MCF 10A (cell line): ENCODE results near the gene LGALS8. TPM values are rescaled to one million over a fixed set of nuclear protein-coding genes. Genes with fewer than 3 reads are reported as not detected.

Experiments used
- BruUV-seq: library from RNA; stranded (reverse); fragments of 400-500 nt; replicated peaks from 2 replicates; lab custom pipeline; 2021; lab: Mats Ljungman, UMichigan
- CTCF ChIA-PET: fragments of 300-600 bp; sonication (Branson Sonifier 250); formaldehyde crosslinking; extraction: SDS; loops from one replicate; lab custom pipeline; 2021; ENCODE audit warnings: antibody characterized with exemption, inconsistent platforms; lab: Yijun Ruan, JAX
- POLR2A ChIA-PET: fragments of 300-600, 350-650 bp; sonication (Branson Sonifier 250); formaldehyde crosslinking; extraction: SDS; loops from one replicate; lab custom pipeline; 2020; ENCODE audit warnings: antibody characterized with exemption, inconsistent platforms; lab: Yijun Ruan, JAX
- DNase-seq: peaks from one replicate; pipeline ENCODE4 v3.0.0-alpha.2; 2018; ENCODE audit not compliant: unreplicated experiment
- H3K27ac Mint-ChIP-seq: one replicate; pipeline ENCODE4 v1.8.0; 2022; ENCODE audit warnings: mild to moderate bottlenecking, low read depth, mixed read lengths; ENCODE audit not compliant: unreplicated experiment
- H3K27me3 Mint-ChIP-seq: one replicate; pipeline ENCODE4 v1.8.0; 2022; ENCODE audit warnings: mixed read lengths; ENCODE audit not compliant: insufficient read depth, unreplicated experiment
- H3K36me3 Mint-ChIP-seq: one replicate; pipeline ENCODE4 v1.8.0; 2022; ENCODE audit warnings: mild to moderate bottlenecking, moderate library complexity, mixed read lengths; ENCODE audit not compliant: insufficient read depth, unreplicated experiment
- H3K4me1 Mint-ChIP-seq: one replicate; pipeline ENCODE4 v1.8.0; 2022; ENCODE audit warnings: mixed read lengths; ENCODE audit not compliant: insufficient read depth, unreplicated experiment
- H3K4me3 Mint-ChIP-seq: one replicate; pipeline ENCODE4 v1.8.0; 2022; ENCODE audit warnings: mild to moderate bottlenecking, moderate library complexity, mixed read lengths; ENCODE audit not compliant: unreplicated experiment
- H3K9me3 Mint-ChIP-seq: one replicate; pipeline ENCODE4 v1.8.0; 2022; ENCODE audit warnings: mixed read lengths; ENCODE audit not compliant: unreplicated experiment
- intact Hi-C: fragments of 100-400 bp; cut with micrococcal nuclease; formaldehyde crosslinking; loops from 2 replicates; pipeline ENCODE4 v1.14.1; 2022
- total RNA-seq: library from RNA; stranded (reverse); gene quantifications from 2 replicates; pipeline ENCODE4 v1.2.3, GENCODE V29; 2022
- TF ChIP-seq, protein P1 (sequence below): fragments of 200-600 bp; IDR thresholded peaks from one replicate; pipeline ENCODE4 v1.8.0; 2022; ENCODE audit warnings: antibody characterized with exemption, mild to moderate bottlenecking; ENCODE audit not compliant: unreplicated experiment

Gene LGALS8
- total RNA-seq, 1 experiment from 2014 or later: 73.2 TPM

DNA sequence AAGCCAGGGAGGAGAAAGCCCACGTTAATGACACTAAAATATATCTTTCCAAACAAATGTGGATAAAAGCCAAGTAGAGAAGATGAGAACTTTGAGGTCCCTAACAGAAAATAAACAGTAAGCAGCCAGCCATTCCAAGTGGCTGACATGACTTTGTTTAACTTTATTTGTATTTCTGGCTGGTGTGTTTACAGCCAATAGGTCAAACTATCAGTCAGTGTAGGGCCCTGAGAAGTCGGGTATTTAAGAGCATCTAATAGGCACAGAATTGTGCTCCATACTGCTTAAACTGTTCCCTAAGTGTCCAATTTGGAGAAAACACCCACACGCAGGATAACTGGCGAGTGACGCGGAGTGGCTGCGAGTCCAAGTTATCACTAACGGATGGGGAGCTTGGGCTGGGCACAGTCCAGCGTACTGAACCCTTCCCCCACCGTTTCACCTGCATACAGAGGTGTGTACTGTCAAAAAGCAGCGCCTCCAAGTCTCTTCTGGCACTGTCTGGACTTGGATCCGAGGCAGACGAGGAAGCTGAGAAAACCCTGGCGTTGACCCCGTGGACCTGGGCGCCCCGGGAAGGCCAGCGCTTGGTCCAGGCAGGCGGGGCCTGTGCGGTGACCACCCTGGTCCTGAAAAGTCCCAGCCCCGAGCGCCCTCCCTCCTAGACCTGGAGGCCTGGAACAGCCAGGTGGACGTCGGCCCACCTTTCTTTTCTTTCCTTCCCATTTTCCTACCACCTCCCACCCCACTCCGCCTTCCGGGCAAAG, 662 bp upstream of the LGALS8 start:
- peak overlapping the region; percentile 97 for H3K27ac Mint-ChIP-seq
- intact Hi-C loops: no loop called here
- H3K4me3 Mint-ChIP-seq: peak overlapping the region; percentile 98
- peaks cover 29% of the 10 kb centered on the region for H3K36me3 Mint-ChIP-seq
- TF ChIP-seq, protein P1, sequence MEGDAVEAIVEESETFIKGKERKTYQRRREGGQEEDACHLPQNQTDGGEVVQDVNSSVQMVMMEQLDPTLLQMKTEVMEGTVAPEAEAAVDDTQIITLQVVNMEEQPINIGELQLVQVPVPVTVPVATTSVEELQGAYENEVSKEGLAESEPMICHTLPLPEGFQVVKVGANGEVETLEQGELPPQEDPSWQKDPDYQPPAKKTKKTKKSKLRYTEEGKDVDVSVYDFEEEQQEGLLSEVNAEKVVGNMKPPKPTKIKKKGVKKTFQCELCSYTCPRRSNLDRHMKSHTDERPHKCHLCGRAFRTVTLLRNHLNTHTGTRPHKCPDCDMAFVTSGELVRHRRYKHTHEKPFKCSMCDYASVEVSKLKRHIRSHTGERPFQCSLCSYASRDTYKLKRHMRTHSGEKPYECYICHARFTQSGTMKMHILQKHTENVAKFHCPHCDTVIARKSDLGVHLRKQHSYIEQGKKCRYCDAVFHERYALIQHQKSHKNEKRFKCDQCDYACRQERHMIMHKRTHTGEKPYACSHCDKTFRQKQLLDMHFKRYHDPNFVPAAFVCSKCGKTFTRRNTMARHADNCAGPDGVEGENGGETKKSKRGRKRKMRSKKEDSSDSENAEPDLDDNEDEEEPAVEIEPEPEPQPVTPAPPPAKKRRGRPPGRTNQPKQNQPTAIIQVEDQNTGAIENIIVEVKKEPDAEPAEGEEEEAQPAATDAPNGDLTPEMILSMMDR: no peak
- H3K27me3 Mint-ChIP-seq: no peaks in the 10 kb centered on the region
- TSS peak; percentile 54 for BruUV-seq
- ChIA-PET CTCF (interaction anchor here (1.0 to 3.4 kb wide), 3 partner anchors 10 to 551 kb away, joined by 3 to 16 read pairs (median 4); no protein-coding TSS in a partner anchor), POLR2A (interaction anchor here (0.7 to 5.1 kb wide), 10 partner anchors 8 to 380 kb away, joined by 3 to 99 read pairs (median 4); partner anchors contain the start of genes ERO1B, GPR137B and MTR)
- H3K9me3 Mint-ChIP-seq: no peaks in the 10 kb centered on the region
- peaks cover 9% of the 10 kb centered on the region for H3K4me1 Mint-ChIP-seq
- DNase-seq: peak; percentile 56

DNA sequence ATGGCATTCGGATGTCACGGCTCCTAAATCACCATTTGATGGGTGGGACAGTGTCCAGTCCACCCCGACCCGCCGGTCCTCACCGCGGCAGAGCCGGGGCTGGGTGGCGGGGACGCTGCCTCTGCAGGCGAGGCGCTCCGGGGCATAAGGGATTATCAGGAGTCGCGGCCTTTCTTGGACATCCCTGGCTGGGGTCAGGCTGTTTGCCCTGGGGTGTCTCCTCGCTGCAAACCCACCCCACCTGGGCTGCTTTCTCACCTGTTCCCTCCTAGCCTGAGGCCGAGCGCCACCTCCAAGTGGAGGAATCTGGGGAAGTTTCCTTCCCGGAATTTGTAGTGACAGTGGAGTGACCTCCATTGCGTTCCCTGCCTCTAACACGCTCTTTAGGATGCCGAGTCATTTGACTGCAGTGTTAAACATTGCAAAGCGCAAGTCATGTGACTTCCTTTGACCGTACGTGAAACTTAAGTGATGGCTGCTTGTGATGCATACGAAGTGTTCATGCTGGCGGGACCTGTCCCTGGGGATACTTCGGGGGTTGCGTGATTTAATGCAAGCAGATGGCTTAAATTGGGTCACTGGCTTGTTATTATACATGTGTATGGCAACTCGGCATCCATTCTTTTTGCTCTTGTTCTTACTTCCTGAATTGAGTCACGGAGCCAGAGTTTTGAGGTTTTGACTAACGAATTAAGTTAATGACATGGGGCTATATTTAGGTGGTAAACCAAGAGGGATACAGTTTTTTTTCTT, 536 bp downstream of the LGALS8 start:
- peak overlapping the region; percentile 97 for H3K27ac Mint-ChIP-seq
- H3K36me3 Mint-ChIP-seq: peaks cover 41% of the 10 kb centered on the region
- no TSS peak for BruUV-seq
- DNase-seq: peak; percentile 89
- ChIA-PET POLR2A (interaction anchor here (0.6 to 5.1 kb wide), 22 partner anchors 8 to 420 kb away, joined by 3 to 99 read pairs (median 4); partner anchors contain the start of genes ERO1B, GPR137B, HEATR1 and MTR), CTCF (interaction anchor here (0.6 to 3.4 kb wide), 8 partner anchors 9 to 420 kb away, joined by 3 to 16 read pairs (median 4); no protein-coding TSS in a partner anchor)
- H3K4me1 Mint-ChIP-seq: peaks cover 6% of the 10 kb centered on the region
- H3K27me3 Mint-ChIP-seq: no peaks in the 10 kb centered on the region
- no peaks in the 10 kb centered on the region for H3K9me3 Mint-ChIP-seq
- intact Hi-C loops: no loop called here
- TF ChIP-seq, protein P1: no peak
- peak overlapping the region; percentile 98 for H3K4me3 Mint-ChIP-seq

DNA sequence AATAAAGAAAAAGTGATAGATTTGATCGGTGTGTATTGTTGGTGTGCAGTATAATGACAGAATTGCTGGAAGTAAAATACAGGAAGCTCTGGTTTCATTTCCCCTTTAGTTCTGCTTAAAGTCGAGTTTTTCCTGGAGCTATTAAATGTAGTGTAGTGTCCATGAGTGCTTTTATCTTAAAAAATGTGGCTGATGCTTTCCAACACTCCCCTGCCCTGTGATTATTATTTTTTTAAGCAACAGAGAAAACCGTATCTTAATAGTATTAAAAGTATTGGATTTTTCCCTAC, 1.1 kb downstream of the LGALS8 start:
- POLR2A ChIA-PET: interaction anchor here (0.6 to 5.1 kb wide), 17 partner anchors 9 to 434 kb away, joined by 3 to 99 read pairs (median 4); partner anchors contain the start of genes EDARADD, HEATR1 and MTR
- no peak for DNase-seq
- intact Hi-C loops: no loop called here
- peaks cover 46% of the 10 kb centered on the region for H3K36me3 Mint-ChIP-seq
- H3K9me3 Mint-ChIP-seq: no peaks in the 10 kb centered on the region
- peak overlapping the region; percentile 98 for H3K4me3 Mint-ChIP-seq
- no peaks in the 10 kb centered on the region for H3K27me3 Mint-ChIP-seq
- CTCF ChIA-PET: interaction anchor here (0.6 to 3.1 kb wide), 7 partner anchors 9 to 421 kb away, joined by 3 to 12 read pairs (median 3); no protein-coding TSS in a partner anchor
- TF ChIP-seq, protein P1: no peak
- H3K27ac Mint-ChIP-seq: peak overlapping the region; percentile 97
- TSS peak; percentile 31 for BruUV-seq
- peaks cover 6% of the 10 kb centered on the region for H3K4me1 Mint-ChIP-seq
